Measurements from ENCODE around the gene PGA5.

The PGA5 gene

DNA sequence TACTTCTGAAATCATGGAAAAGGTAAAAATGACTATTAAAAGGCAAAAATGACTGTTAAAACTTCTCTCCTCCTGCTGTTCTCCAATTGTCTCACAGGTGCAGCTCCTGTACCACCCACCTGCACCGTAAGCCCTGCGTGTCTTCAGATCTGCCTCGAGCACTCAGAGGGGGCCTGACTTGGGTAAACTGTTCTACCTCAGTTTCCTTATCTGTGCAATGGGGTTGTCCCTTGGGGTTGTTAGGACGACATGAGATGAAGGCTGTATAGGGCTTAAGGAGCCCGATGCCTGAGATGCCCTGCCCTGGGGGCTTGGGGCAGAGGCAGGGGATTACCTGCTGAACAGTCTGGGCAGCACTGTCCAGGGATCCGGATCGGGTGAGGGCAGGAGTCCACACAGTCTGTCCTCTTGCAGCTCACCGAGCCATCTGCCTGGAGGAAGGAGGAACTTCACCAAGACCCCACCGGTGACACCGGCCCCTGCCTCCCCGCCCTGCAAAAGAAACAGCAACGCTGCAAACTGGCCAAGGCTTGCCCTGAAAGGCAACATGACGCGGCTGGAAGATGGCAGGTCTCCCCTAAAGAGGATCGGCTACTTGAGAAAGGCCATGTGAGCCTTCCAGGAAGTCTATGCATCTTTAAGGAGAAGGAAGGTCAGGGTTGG lies 27.7 kb downstream of the PGA5 start:
- DNase-seq, result no peak

- DNase-seq, result no peak
These were observed 29.5 kb downstream of the PGA5 start for GRCh38 chr11:61270354-61271076.

GRCh38 chr11:61272731-61273130 lies 31.8 kb downstream of the PGA5 start:
- DNase-seq, result no peak

DNA sequence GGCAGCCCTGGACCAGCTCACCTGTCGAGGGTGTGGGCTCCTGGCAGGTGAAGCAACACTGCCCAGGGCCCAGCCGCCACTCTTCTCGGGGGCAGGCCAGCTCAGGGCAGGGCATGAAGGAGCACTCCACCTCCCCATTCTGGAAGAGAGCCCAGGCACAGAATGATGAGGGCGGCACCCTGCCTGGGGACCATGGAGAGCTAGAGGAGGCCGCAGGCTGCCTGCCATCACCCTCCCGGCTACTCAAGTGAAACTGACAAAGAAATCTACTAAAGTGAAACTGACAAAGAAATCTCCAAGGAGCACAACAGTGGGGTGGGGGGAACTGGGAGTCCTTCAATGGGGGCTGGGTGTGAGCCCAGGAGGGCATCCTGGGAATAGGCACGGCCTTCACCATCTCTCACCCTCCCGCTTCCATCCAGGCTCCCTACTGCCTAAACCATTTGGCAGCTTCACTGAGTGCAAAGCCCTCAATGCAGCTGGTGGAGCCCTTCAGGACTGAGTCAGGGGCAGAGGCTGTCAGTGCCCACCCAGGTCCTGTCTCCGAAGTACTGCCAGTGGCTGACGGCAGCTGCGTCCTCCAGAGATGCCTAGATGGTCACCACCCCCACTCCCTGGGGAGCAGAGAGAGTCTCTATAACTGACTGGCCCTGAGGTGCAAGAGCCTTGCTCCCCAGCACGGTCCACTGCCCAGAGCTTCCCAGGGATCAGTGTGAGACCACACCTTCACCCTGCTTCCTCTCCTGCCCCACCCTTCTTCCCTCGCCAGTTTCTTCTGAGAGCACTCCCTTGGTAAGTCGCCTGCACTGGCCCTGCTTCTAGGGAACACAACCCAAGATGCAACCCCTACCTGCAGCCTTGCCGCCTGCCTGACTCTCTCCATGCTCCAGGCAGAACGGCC lies 32.5 kb downstream of the PGA5 start:
- no peak for DNase-seq

DNA sequence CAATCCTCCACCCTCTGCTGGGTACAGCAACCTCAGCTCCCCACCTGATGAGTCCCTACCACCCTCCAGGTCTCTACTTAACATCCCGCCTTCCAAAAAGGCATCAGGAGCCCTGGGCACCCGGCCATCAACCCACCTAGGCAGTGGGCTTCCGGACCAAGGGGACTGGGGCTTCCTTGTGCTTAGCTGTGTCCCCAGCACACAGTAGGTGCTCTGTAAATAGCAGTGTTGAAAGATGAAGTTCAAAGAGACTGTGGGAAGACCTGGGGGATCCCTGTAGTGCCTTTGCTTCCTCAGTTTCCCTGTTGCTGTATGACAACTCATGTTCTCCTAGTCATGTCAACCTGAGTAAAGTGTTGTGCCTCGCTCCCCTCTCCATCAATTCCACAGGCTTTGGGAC lies 33.1 kb downstream of the PGA5 start:
- DNase-seq, result no peak

GRCh38 chr11:61275191-61275590 lies 34.2 kb downstream of the PGA5 start:
- no peak for DNase-seq

DNA sequence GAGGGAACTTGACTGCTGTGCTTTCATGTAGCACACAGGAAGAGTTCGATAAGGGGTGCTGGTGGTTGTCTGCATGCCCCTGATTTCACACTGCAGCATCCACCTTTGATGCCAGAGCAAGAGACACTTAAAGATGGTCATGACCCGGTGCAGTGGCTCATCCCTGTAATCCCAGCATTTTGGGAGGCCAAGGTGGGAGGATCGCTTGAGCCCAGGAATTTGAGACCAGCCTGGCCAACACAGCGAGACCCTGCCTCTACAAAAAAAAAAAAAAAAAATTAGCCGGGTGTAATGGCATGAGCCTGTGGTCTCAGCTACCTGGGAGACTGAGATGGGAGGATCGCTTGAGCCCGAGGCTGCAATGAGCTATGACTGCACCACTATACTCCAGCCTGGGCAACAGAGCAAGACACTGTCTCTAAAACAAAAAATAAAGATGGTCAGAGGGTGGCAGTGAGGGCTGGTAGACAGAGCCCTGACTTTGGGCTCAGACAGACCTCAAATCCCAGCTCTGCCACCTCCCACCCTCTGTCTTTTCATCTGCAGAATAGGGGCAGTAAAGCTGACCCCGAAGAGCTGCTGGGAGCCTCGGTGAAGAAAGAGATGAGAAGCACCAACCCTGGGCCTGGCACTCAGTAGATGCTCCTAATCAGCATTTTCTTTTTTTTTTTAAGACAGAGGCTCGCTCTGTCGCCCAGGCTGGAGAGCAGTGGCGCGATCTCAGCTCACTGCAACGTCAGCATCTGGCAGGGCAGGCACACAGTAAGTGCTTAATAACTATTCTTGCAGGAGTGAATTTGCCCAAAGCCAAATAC lies 36.4 kb downstream of the PGA5 start:
- no peak for DNase-seq

DNA sequence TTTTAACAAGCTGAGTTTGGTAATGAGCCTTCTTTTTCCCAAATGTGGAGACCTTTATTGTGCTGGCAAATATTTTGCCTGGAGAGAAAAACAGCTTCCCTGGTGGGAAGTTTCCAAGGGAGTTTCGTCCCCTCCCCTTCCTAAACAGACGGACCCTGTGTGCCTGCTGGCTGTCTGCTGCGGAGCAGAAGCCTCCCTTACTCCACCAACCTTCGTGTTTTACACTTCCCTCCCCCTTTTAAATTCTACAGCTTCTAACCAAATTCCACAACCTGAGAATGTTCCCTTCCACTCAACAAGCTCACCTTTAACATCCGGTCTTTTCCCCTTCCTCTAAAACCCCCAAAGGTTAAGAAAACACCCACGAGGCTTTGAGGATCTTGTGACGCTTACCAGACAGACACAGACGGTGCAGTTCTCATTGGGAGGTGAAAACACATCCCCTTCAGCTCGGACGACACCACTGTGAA lies 37.1 kb downstream of the PGA5 start:
- no peak for DNase-seq

DNA sequence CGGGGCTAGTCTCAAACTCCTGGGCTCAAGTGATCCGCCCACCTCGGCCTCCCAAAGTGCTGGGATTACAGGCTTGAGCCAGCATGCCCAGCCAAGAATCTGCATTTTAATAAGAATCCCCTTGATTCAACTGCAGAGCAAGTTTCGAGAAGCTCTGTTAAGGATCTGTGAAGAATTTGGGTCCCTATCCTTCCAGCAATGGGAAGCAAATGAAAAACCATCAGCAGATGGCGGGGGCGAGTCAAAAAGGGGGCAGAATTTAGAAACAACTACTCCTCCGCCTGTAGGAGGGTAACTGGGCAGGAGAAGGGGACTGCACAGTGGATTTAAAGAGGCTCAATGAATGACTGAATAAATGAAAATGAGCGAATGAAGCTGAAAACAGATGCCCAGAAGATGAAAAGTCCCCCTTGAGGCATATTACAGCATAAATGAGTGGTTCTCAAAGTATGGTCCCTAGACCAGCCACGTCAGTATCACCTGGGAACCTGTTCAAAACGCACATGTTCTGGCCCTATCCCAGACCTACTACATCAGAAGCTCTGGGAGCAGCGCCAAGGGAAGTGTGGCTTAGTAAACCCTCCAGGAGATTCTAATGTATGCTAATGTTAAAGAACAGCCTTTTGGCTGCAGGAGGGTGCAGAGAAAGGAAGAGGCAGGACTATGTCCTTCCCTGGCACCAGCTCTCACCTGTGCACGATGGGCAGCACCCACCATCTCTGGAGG lies 39.1 kb downstream of the PGA5 start:
- DNase-seq, result no peak

DNA sequence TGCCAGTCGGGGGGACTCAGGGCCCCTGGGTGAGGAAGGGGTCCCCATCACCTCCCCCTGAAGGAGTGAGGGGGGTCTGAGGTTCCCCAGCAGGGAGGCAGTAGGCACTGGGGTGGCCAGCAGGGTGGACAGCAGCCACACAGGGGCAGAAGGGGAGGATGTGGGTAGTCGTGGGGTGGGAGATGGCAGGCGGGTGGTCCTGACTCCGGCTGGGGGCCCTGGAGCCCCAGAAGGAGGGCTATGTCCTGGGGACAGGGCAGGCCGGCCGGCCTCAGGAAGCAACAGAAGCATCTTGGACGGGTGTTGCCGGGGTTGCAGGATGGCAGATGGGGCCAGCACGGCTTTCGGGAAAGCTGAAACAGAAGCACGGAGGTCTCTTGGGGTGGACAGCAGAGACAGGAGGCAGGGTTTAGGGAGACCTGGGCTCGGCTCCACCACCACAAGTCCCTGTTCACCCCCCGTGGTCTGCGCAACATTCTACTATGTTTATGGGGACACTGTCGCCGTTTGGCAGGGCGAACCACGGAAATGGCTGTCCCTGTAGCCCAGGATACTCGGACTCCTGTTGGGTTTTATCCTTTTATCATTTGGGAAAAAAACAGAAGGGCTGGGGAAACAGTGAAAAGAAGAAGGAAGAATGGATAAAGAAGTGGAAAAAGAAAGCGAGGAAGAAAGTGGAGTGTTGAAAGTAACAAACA lies 40.1 kb downstream of the PGA5 start:
- no peak for DNase-seq

DNA sequence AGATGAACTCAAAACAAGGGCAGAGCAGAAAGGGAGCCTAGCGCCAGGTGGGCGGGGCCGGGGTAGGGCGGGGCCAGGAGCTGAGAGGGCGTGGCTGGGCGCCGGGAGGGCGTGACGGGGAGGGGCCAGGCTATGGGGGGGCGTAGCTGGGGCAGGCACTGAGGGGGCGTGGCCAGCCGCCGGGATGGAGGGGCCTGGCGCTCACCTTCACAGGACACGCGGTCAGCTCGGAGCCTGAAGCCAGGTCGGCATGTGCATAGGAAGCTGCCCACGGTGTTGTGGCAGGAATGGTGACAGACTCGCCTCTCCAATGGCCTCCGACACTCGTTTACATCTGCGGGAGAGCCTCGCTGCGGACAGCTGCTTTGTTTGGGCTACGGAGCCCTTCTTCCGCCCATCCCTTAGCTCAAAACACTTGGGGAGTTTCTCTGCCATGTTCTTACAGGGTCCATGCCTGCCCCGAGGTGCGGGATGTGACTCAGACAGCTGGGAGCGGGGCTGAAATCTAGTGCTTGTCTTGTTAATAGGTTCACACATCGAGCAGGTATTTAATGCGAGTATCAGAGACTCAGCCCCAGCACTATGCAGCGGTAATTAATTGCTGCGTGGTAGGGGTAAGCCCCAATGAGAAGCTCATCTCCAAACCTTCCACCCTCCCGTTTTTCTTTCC lies 40.7 kb downstream of the PGA5 start:
- no peak for DNase-seq

DNA sequence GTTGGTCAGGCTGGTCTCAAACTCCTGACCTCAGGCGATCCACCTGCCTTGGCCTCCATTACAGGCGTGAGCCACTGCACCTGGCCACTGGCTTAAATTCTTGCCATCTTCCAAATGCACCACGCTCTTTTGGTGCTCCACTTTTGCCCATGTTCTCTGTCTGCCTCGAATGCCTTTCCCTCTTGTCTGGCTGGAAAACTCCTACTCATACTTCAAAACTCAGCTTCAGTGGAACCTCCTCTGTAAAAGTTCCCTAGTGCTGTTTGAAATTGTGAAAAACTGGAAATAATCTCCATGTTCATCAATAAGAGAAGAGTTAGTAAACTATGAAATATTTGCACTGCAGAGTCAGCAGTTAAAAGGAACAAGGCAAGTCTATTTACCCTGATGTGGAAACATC lies 42.6 kb downstream of the PGA5 start:
- DNase-seq, result no peak

- DNase-seq, result no peak
These were observed 46.5 kb downstream of the PGA5 start for GRCh38 chr11:61287338-61287977.

GRCh38 chr11:61290905-61291690 lies 50.1 kb downstream of the PGA5 start:
- DNase-seq, result no peak

DNA sequence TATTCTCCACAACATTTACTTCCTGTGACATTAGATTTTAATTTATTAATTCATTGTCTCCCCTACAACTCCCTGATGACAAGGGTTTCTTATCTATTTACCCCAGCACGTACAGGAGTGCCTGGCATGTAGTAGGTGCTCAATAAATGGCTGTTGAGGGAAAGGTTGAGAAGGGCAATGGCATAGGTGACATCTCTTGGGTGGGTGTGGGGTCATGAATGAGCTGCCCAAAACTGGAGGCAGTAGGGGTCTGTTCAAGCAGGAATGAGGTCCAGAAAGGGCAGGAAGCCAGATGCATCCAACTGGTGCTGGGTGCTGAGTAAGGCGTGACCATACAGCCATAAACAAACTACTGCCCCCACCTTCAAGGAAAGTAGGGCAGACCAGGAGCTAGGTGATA lies 51.4 kb downstream of the PGA5 start:
- no peak for DNase-seq

DNA sequence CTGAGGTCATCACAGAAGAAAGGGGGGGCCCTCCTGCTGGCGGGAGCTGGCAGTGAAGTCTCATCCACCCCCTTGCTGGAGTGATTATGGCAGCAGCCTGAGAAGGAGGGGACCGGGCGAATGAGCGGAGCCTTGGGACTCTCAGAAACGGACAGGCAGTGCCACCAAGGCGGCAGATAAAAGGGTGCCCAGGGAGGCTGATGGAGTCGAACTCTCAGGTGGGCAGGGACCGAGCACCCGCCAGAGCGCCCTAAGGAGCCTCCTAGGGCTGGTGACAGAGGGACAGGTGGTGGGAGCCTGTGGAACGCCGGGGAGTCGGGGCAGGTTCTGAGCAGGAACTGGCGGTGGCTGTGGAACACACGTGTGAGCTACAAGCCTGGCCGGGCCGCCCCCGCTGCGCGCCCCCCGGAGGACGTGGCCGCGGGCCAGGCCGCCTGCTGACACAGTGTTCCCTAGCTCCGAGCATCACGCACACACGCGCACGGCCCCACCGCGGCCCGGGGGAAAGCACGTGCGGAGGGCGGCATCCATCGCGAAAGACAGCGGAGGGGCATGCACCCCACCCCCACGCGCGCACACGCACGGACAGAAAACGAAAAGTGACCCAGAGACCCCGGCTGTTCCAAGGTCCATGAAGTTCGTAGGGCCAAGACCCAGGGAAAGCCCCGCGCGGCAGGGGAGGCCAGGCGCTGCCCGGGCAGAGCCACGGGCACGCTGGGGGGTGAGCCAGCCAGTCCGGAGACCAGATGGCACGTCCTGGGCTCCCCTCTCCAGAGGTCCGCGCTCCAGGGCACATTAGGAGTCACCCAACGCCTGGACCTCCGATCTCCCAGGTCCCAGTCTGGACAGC lies 53.1 kb downstream of the PGA5 start:
- DNase-seq, result no peak

GRCh38 chr11:61294717-61295595 lies 54.0 kb downstream of the PGA5 start, which contains the start of gene VWCE:
Gene VWCE (minus strand): TSS chr11:61295316. CDS start chr11:61295037, 279 bp downstream.
- DNase-seq, result peak; percentile 26

Measured in effector CD4-positive, alpha-beta T cell (primary cell).